Hepatocyte (in vitro differentiated cells): ENCODE data around the gene DRAM1.

Source experiments
- EZH2 ChIP-seq: fragments of 200-600 bp; sonication (generic); IDR thresholded peaks from 2 replicates; pipeline ENCODE4 v1.6.1; 2016; ENCODE audit warnings: antibody characterized with exemption, mild to moderate bottlenecking, borderline replicate concordance
- TF ChIP-seq, protein P1 (sequence below): fragments of 200-600 bp; sonication (generic); IDR thresholded peaks from 2 replicates; pipeline ENCODE4 v1.5.1; 2016; ENCODE audit warnings: antibody characterized with exemption, mild to moderate bottlenecking; ENCODE audit not compliant: poor library complexity

DNA sequence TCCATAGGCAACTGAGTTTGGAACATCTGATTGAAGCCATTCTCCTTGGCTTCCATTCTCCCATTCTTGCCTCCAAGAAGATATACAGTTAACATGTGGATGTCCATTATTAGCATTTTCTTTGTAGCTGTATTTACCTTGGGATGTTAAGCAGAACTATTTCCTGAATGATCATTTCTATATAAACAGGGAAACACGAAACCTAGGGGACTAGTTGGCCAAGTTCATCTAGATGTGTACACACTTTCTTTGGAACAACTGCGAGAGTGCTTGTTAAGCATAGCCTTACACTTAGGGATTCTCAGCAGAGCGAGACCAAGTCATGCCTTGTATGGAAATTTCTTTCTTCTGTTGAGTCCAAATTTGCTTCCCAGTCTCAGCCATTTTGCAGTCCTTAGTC, 42.1 kb downstream of the DRAM1 start:
- TF ChIP-seq, protein P1, sequence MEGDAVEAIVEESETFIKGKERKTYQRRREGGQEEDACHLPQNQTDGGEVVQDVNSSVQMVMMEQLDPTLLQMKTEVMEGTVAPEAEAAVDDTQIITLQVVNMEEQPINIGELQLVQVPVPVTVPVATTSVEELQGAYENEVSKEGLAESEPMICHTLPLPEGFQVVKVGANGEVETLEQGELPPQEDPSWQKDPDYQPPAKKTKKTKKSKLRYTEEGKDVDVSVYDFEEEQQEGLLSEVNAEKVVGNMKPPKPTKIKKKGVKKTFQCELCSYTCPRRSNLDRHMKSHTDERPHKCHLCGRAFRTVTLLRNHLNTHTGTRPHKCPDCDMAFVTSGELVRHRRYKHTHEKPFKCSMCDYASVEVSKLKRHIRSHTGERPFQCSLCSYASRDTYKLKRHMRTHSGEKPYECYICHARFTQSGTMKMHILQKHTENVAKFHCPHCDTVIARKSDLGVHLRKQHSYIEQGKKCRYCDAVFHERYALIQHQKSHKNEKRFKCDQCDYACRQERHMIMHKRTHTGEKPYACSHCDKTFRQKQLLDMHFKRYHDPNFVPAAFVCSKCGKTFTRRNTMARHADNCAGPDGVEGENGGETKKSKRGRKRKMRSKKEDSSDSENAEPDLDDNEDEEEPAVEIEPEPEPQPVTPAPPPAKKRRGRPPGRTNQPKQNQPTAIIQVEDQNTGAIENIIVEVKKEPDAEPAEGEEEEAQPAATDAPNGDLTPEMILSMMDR: no peak
- TF ChIP-seq EZH2: no peak
